PC-9 (cell line): ENCODE measurements around the gene TMEFF2. TPM values are rescaled to one million over a fixed set of nuclear protein-coding genes. Genes with fewer than 3 reads are reported as not detected.
"Not testable (repeated sequence)": the region's sequence is repeated elsewhere in the genome, so short reads cannot be mapped to it uniquely, and the experiment has no call there.

ENCODE experiments used
- BruUV-seq: library from RNA; stranded (reverse); fragments of 400-500 nt; replicated peaks from 2 replicates; lab custom pipeline; 2021; lab: Mats Ljungman, UMichigan
- CTCF ChIA-PET: fragments of 300-600 bp; sonication (Branson Sonifier 250); formaldehyde crosslinking; loops from one replicate; lab custom pipeline; 2022; ENCODE audit warnings: antibody characterized with exemption; lab: Charles Lee
- POLR2A ChIA-PET: fragments of 300-600 bp; sonication (Branson Sonifier 250); formaldehyde crosslinking; loops from one replicate; lab custom pipeline; 2022; ENCODE audit warnings: antibody characterized with exemption; ENCODE audit not compliant: unreplicated experiment; lab: Charles Lee
- DNase-seq, 2 experiments: peaks; one replicate each; pipeline versions ENCODE4 v3.0.0 to v3.0.0-alpha.2; 2015 to 2022; ENCODE audit warnings: mixed read lengths in 1 of 2
- H2AFZ ChIP-seq: fragments of 200-600 bp; sonication (generic); 2 replicates; pipeline ENCODE4 v1.8.1; 2017; ENCODE audit warnings: antibody characterized with exemption
- H3F3A ChIP-seq: fragments of 200-600 bp; sonication (generic); 2 replicates; pipeline ENCODE4 v1.8.1; 2017; ENCODE audit warnings: antibody characterized with exemption, mild to moderate bottlenecking, low read depth; ENCODE audit not compliant: insufficient read depth
- H3K27ac ChIP-seq: fragments of 200-600 bp; sonication (generic); 2 replicates; pipeline ENCODE4 v1.6.1; 2016; ENCODE audit warnings: mixed run types
- H3K27me3 ChIP-seq: fragments of 200-600 bp; sonication (generic); 2 replicates; pipeline ENCODE4 v1.6.1; 2016; ENCODE audit warnings: low read depth, mixed run types; ENCODE audit not compliant: insufficient read depth
- H3K36me3 ChIP-seq: fragments of 200-600 bp; sonication (generic); 2 replicates; pipeline ENCODE4 v1.6.1; 2016; ENCODE audit warnings: low read depth, mixed run types
- H3K4me1 ChIP-seq: fragments of 200-600 bp; sonication (generic); replicated peaks from 2 replicates; pipeline ENCODE4 v1.6.1; 2016; ENCODE audit warnings: mixed run types; ENCODE audit not compliant: insufficient read depth
- H3K4me2 ChIP-seq: fragments of 200-600 bp; sonication (generic); 2 replicates; pipeline ENCODE4 v1.6.1; 2017; ENCODE audit warnings: mixed run types
- H3K4me3 ChIP-seq: fragments of 200-600 bp; sonication (generic); 2 replicates; pipeline ENCODE4 v1.6.1; 2016; ENCODE audit warnings: mixed run types
- H3K79me2 ChIP-seq: fragments of 200-600 bp; sonication (generic); 2 replicates; pipeline ENCODE4 v1.6.1; 2017; ENCODE audit warnings: low read depth, mixed run types
- H3K9me2 ChIP-seq: fragments of 200-600 bp; sonication (generic); 2 replicates; pipeline ENCODE4 v1.8.1; 2017; ENCODE audit warnings: mild to moderate bottlenecking; ENCODE audit not compliant: insufficient read depth
- H3K9me3 ChIP-seq: fragments of 200-600 bp; sonication (generic); 2 replicates; pipeline ENCODE4 v1.8.1; 2016; ENCODE audit warnings: low read depth; ENCODE audit not compliant: insufficient read depth
- H4K20me1 ChIP-seq: fragments of 200-600 bp; sonication (generic); 2 replicates; pipeline ENCODE4 v1.8.1; 2017; ENCODE audit not compliant: insufficient read depth
- CTCF ChIP-seq: fragments of 200-600 bp; sonication (generic); conservative IDR thresholded peaks from 2 replicates; pipeline ENCODE4 v1.6.1; 2017; ENCODE audit warnings: mixed run types, antibody characterized with exemption, mild to moderate bottlenecking, moderate library complexity
- EZH2 ChIP-seq: fragments of 200-600 bp; sonication (generic); IDR thresholded peaks from 2 replicates; pipeline ENCODE4 v1.8.0; 2017; ENCODE audit warnings: antibody characterized with exemption, low read depth
- intact Hi-C: fragments of 100-400 bp; cut with micrococcal nuclease; formaldehyde crosslinking; loops from one replicate; pipeline ENCODE4 v1.10.0; 2022; ENCODE audit not compliant: unreplicated experiment
- total RNA-seq: library from RNA; stranded (reverse); gene quantifications from 2 replicates; pipeline ENCODE4 v1.2.3, GENCODE V29; 2021

Gene TMEFF2
- total RNA-seq, 1 experiment from 2014 or later = not detected

GRCh38 chr2:191922736-191923651 lies 271.7 kb downstream of the TMEFF2 start:
- H3K36me3 ChIP-seq = no peaks in the 10 kb centered on the region
- peaks cover 6% of the 10 kb centered on the region; the same call in 1 of the 2 replicates for H3F3A ChIP-seq
- H3K4me2 ChIP-seq = no peak overlapping the region
- H4K20me1 ChIP-seq = no peaks in the 10 kb centered on the region
- no peaks in the 10 kb centered on the region for H3K9me3 ChIP-seq
- CTCF ChIA-PET = no interaction called here
- peaks cover 14% of the 10 kb centered on the region for H3K4me1 ChIP-seq
- H3K27me3 ChIP-seq = no peaks in the 10 kb centered on the region
- TF ChIP-seq EZH2 = no peak
- TF ChIP-seq CTCF = no peak
- no peak overlapping the region for H3K27ac ChIP-seq
- no peak for DNase-seq
- H3K9me2 ChIP-seq = no peaks in the 10 kb centered on the region
- H3K79me2 ChIP-seq = no peaks in the 10 kb centered on the region
- no peak overlapping the region for H3K4me3 ChIP-seq
- intact Hi-C loops = no loop called here
- no peak overlapping the region for H2AFZ ChIP-seq
- no TSS peak for BruUV-seq
- POLR2A ChIA-PET = interaction anchor here (0.7 kb wide), 1 partner anchor 60 kb away, joined by 6 read pairs; no protein-coding TSS in a partner anchor

- H3F3A ChIP-seq, DNase-seq, H3K9me3 ChIP-seq, H3K4me3 ChIP-seq, H3K4me1 ChIP-seq, POLR2A ChIA-PET, intact Hi-C loops, H3K36me3 ChIP-seq, H4K20me1 ChIP-seq, H3K4me2 ChIP-seq, H3K27me3 ChIP-seq, H3K27ac ChIP-seq, BruUV-seq, CTCF ChIA-PET, H3K9me2 ChIP-seq, H2AFZ ChIP-seq, H3K79me2 ChIP-seq: not testable (repeated sequence)
These were observed 273.1 kb downstream of the TMEFF2 start for GRCh38 chr2:191921650-191922049.

GRCh38 chr2:191920502-191920901 lies 274.2 kb downstream of the TMEFF2 start:
- CTCF ChIA-PET = no interaction called here

More at GRCh38 chr2:191920502-191920901, 274.2 kb downstream of the TMEFF2 start:
- H3K36me3 ChIP-seq = no peaks in the 10 kb centered on the region
- no peak overlapping the region for H3K4me3 ChIP-seq
- H3K9me2 ChIP-seq = no peaks in the 10 kb centered on the region
- no peaks in the 10 kb centered on the region for H4K20me1 ChIP-seq
- no peak overlapping the region for H2AFZ ChIP-seq
- no peak for TF ChIP-seq EZH2
- no peak for TF ChIP-seq CTCF
- no peaks in the 10 kb centered on the region for H3F3A ChIP-seq
- no peak for DNase-seq
- peaks cover 7% of the 10 kb centered on the region; the same call in 1 of the 2 replicates for H3K4me1 ChIP-seq
- H3K79me2 ChIP-seq = no peaks in the 10 kb centered on the region
- H3K27ac ChIP-seq = no peak overlapping the region
- POLR2A ChIA-PET = interaction anchor here (0.6 kb wide), 1 partner anchor 14 kb away, joined by 3 read pairs; no protein-coding TSS in a partner anchor
- BruUV-seq = no TSS peak
- no peaks in the 10 kb centered on the region for H3K27me3 ChIP-seq
- intact Hi-C loops = no loop called here
- no peak overlapping the region for H3K4me2 ChIP-seq
- no peaks in the 10 kb centered on the region for H3K9me3 ChIP-seq
